ENCODE measurements around the gene HCRTR2.

- TF ChIP-seq GATA2 (IDR thresholded peaks at IDR 0.05; ENCODE audit: low read depth, low read length) (no peak), GATA3 (IDR thresholded peaks at IDR 0.05; ENCODE audit: low read depth, low read length) (no peak)
Measured at GRCh38 chr6:55260181-55260580, 85.9 kb downstream of the HCRTR2 start.

All from SH-SY5Y (cell line).